Measurements from ENCODE around the gene NFYC. TPM values are rescaled to one million over a fixed set of nuclear protein-coding genes. Genes with fewer than 3 reads are reported as not detected.

The NFYC gene
- total RNA-seq, 2 donors from 2014 or later, result 46.9 to 62.2 TPM

- H3K27me3 ChIP-seq, result no peaks in the 10 kb centered on the region
- intact Hi-C loops (cut with DNase I), result no loop called here
- no peaks in the 10 kb centered on the region for H3K4me1 ChIP-seq
- no peaks in the 10 kb centered on the region for H3K9me3 ChIP-seq
- no peak overlapping the region for H3K9ac ChIP-seq (ENCODE audit: low read depth in 2 of 2, low read length in 2 of 2)
- H3K27ac ChIP-seq, result no peak overlapping the region
- DNase-seq, result no peak
- H3K4me3 ChIP-seq, result no peak overlapping the region
- no peak for TF ChIP-seq CTCF (IDR thresholded peaks at IDR 0.05)
- H3K36me3 ChIP-seq, result no peaks in the 10 kb centered on the region
Measured at GRCh38 chr1:40815420-40815819, 123.9 kb downstream of the NFYC start.

DNA sequence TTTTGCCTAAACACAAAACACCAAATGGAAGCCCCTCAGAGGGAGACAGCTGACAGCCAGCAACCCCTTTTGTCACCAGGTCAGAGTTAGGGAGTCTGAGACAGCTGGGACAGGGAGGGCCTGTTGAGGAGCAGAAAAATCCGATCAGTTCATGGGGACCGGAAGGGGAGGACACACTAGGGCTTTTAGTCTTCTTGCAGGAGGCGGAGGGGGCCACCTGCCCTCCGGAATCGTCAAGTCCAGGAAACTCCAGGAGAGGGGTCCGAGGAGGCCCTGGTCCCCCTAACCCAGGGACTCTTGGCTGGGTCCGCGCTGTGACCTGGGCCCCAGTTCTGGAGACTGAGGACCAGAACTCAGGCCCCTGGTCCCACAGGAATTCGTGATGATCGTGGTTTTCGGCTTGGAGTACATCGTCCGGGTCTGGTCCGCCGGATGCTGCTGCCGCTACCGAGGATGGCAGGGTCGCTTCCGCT is 126.3 kb downstream of the NFYC start:
- Histone ChIP-seq H3K4me3 (peak overlapping the region; percentile 40), H3K9me3 (no peaks in the 10 kb centered on the region), H3K36me3 (no peaks in the 10 kb centered on the region), H3K27ac (no peak overlapping the region), H3K9ac (ENCODE audit: low read depth in 2 of 2, low read length in 2 of 2) (no peak overlapping the region), H3K27me3 (no peaks in the 10 kb centered on the region), H3K4me1 (no peaks in the 10 kb centered on the region)
- no peak for DNase-seq
- intact Hi-C loops (cut with DNase I), result no loop called here
- no peak for TF ChIP-seq CTCF (IDR thresholded peaks at IDR 0.05)

DNA sequence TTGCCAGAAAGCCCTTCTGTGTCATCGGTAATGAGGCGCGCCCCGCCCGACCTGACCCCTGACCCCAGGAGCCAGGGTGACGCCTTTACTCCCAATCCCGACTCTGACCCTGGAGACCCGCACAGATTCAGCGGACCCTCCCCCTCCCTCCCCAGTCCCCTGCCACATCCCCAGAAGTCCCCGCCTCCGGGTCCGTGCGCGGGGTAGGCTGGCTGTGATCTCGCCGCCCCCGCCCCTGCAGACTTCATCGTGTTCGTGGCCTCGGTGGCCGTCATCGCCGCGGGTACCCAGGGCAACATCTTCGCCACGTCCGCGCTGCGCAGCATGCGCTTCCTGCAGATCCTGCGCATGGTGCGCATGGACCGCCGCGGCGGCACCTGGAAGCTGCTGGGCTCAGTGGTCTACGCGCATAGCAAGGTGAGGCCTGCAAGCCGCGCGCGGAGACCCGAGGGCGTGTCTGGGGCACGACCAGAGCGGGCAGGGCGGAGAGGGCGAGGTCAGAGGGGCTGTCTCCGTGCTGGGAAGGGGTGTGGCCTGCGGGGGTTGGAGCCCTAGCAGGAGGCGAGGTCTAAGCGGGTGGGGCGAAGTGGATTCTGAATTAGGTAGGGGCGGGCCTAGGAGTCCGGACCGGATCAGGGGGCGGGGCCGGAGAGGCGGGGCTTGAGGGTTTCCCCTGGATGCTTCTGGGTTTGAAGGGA is 126.9 kb downstream of the NFYC start:
- Histone ChIP-seq H3K36me3 (no peaks in the 10 kb centered on the region), H3K9me3 (no peaks in the 10 kb centered on the region), H3K4me3 (peak overlapping the region; percentile 40), H3K27me3 (no peaks in the 10 kb centered on the region), H3K4me1 (no peaks in the 10 kb centered on the region), H3K27ac (no peak overlapping the region), H3K9ac (ENCODE audit: low read depth in 2 of 2, low read length in 2 of 2) (no peak overlapping the region)
- peak; percentile 88 for DNase-seq
- intact Hi-C loops (cut with DNase I), result no loop called here
- no peak for TF ChIP-seq CTCF (IDR thresholded peaks at IDR 0.05)

- Histone ChIP-seq H3K36me3 (no peaks in the 10 kb centered on the region), H3K9me3 (no peaks in the 10 kb centered on the region), H3K27ac (no peak overlapping the region), H3K9ac (ENCODE audit: low read depth in 2 of 2, low read length in 2 of 2) (no peak overlapping the region), H3K27me3 (no peaks in the 10 kb centered on the region), H3K4me3 (no peak overlapping the region), H3K4me1 (no peaks in the 10 kb centered on the region)
- no peak for DNase-seq
- intact Hi-C loops (cut with DNase I), result no loop called here
- TF ChIP-seq CTCF (IDR thresholded peaks at IDR 0.05), result no peak
Measured at GRCh38 chr1:40819101-40819500, 127.6 kb downstream of the NFYC start.

GRCh38 chr1:40820251-40820797 is 128.8 kb downstream of the NFYC start:
- intact Hi-C loops (cut with DNase I), result no loop called here

More at GRCh38 chr1:40820251-40820797, 128.8 kb downstream of the NFYC start:
- Histone ChIP-seq H3K27ac (no peak overlapping the region), H3K4me1 (no peaks in the 10 kb centered on the region), H3K4me3 (no peak overlapping the region), H3K36me3 (no peaks in the 10 kb centered on the region), H3K9ac (ENCODE audit: low read depth in 2 of 2, low read length in 2 of 2) (no peak overlapping the region), H3K9me3 (no peaks in the 10 kb centered on the region), H3K27me3 (no peaks in the 10 kb centered on the region)
- no peak for TF ChIP-seq CTCF (IDR thresholded peaks at IDR 0.05)
- no peak for DNase-seq

Small RNAs within 50 kb of the gene (microRNA-seq; reads per million reads assigned to microRNA genes)
- 43.6 reads per million, percentile 41 among the genes with 10 or more reads in this experiment for gene MIR30C1
- gene MIR30E, result 3,639 reads per million, percentile 89 among the genes with 10 or more reads in this experiment

Other genes with a start within 250 kb of the NFYC start
- 1 to 10 TPM; 1.4 to 1.9 TPM for gene ZFP69B, start 241.2 kb upstream of the NFYC start, total RNA-seq
- gene ZFP69, start 214.4 kb upstream of the NFYC start, total RNA-seq, result 1 to 10 TPM; 2.1 to 2.7 TPM
- 1 to 10 TPM; 5.5 to 8.7 TPM for gene EXO5, start 182.9 kb upstream of the NFYC start, total RNA-seq
- 1 to 10 TPM; 4.6 to 4.9 TPM for gene ZNF684, start 160.1 kb upstream of the NFYC start, total RNA-seq
- gene RIMS3, start 26.0 kb upstream of the NFYC start, total RNA-seq, result 1 to 10 TPM; 7.0 to 9.5 TPM
- 1 to 10 TPM; 1.8 to 1.9 TPM for gene KCNQ4, start 92.1 kb downstream of the NFYC start, total RNA-seq
- 1 to 10 TPM; 3.4 to 5.8 TPM for gene CITED4, start 170.7 kb downstream of the NFYC start, total RNA-seq